NCI-H526 (cell line): Measurements from ENCODE around the gene ARPC5.
"Not testable (repeated sequence)": the region's sequence is repeated elsewhere in the genome, so short reads cannot be mapped to it uniquely, and the experiment has no call there.

Experiments used
- DNase-seq, 2 experiments: peaks; one replicate each; lab custom pipeline; 2025; lab: John Stamatoyannopoulos, UW

Gene ARPC5

DNA sequence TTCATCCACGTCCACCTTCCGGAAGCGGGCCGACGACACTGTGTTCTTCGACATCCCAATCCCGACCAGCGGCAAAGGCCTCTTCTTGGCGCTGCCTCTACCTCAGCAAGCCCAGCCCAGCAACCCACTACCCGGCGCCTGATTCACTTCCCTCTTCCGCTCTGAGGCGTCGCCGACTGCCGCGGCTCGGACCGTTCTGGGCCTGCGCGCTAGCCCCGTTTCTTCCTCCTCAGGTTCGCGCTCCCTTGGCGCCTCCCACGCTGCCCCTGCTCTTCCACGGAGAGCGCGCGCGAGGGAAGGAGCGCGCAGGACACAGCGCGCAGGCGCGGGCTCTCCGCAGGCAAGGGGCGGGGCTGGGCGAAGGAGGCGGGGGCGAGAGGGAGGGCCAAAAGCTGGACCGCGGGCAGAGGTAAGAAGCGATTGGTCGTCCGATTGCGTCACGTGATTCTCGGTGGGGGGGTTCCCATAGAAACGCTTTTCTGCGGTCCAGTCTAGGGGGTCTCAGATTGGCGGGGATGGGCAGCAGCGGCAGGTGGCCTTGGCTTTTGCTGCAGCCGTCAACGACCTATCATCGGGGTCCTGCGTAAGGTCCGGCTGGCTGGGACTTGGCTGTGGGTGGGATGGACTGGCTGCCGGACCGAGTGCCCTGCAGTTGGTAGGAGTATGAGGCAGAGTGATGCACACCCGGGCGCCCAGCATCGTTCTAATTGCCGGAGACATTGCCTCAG lies at the start of gene ARPC5:
Gene ARPC5 (minus strand): TSS at position 178 of the 728 bp plus-strand sequence. CDS start 124 bp downstream, at position 54.
- peak; percentile 99 to 100 for DNase-seq

- peak; percentile 58 to 85 for DNase-seq
These were observed 49.6 kb upstream of the ARPC5 start for GRCh38 chr1:183685112-183685713.

DNA sequence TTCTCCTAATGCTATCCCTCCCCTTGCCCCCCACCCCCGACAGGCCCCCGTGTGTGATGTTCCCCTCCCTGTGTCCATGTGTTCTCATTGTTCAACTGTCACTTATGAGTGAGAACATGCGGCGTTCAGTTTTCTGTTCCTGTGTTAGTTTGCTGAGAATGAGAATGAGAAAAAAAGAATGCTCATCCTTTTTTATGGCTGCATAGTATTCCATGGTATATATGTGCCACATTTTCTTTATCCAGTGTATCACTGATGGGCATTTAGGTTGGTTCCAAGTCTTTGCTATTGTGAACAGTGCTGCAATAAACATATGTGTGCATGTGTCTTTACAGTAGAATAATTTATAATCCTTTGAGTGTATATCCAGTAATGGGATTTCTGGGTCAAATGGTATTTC lies 43.8 kb upstream of the ARPC5 start:
- DNase-seq: not testable (repeated sequence)

- no peak for DNase-seq
These were observed 43.2 kb upstream of the ARPC5 start for GRCh38 chr1:183678819-183679218.

GRCh38 chr1:183676586-183677189 lies 41.1 kb upstream of the ARPC5 start:
- DNase-seq: no peak

DNA sequence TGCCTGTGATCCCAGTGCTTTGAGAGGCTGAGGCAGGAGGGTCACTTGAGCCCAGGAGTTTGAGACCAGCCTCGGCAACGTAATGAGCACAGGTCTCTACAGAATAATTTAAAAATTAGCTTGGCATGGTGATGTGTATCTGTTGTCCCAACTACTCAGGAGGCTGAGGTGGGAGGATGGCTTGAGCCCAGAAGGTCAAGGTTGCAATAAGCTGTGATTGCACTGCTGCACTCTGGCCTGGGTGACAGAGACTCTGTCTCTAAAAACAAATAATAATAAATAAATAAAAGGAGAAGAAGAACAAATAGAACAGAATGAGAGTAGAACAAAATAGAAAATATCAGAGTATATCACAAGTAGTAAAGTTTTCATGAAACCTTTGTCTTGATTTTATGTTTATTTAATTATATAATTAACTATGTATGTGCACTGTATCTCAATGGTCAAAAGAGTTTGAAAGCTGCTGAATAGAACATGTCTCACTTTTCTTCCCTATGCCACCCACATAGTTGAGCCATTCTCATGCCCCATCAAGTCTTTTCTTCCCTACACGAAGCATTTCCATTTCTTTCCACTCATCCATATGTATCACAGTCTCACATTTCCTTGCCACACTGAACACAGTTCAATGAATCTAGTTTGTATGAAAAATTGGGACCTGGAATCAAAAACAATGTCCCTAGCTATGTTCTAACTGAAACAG lies 40.5 kb upstream of the ARPC5 start:
- DNase-seq: no peak

DNA sequence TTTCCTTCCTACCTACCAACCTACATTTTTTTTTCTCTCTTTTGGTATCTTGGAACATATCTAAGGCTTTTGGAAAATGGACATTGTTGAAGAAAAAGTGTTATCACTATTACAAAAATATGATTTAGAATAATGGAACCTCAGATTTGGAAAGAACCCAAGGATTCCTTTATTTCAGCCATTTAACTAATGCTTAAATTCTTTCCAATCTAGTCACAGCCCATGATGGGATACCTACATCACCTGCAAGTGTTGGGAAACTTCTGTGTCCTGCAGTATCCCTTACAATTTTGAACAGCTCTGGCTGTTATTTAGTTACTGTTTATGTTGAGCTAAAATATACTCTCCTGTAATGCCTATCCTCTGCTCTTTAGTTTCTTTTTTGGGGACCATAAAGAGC lies 39.8 kb upstream of the ARPC5 start:
- DNase-seq: no peak

- DNase-seq: no peak
These were observed 39.3 kb upstream of the ARPC5 start for GRCh38 chr1:183674886-183675285.

GRCh38 chr1:183674339-183674738 lies 38.8 kb upstream of the ARPC5 start:
- DNase-seq: no peak

DNA sequence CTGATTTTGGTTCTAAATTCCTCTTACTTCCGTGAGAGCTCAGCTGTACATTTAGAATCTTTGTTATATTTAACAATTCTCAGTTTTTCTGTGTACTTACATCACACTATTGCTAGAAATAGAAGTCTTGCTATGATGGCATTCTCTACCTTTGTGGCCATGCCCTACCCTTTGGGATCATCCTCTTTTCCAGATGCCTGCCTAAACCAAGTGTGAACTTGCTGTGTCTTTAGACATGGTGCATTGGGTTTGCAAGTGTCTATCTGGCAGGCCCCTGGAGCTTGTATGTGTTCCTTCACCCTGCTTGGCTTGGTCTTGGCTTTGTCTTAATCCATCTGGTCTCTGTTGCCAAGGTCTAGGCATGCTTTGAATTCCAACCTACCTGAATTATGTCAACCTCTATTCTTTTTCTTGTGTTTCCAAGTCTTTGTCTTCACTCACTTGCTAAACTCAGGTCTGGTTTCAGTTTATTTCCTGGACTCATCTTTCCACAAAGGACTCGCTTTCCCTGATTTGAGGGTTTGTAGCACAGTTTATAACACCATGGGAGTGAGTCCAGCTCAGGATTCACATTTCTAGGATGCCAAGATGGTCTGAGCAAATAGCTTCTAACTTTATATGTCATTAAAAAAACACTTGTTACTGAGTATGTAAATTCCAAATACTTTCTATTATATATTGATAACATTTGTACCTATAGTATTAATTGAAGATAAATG lies 38.2 kb upstream of the ARPC5 start:
- DNase-seq: no peak

DNA sequence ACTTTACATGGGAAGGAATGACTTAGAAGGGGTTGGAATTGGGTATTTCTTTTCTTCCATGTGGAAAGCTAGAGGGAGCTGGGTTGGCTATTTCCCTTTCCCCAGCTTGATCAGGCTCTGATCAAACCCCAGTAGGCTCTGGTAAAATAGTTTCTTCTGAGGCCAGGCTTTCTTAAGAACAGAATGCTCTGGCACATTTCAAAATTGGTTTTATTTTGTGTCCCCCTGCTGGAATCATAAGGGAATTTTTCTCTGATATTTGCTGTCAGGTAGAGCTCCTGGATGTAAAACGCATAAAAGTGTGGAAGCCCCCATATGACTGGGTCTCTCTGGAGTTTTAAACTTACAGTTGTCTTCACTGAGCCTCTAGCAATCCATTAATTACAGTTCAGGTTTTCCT lies 34.6 kb upstream of the ARPC5 start:
- no peak for DNase-seq

- no peak for DNase-seq
These were observed 20.8 kb upstream of the ARPC5 start for GRCh38 chr1:183656355-183656754.

GRCh38 chr1:183655562-183656075 lies 20.0 kb upstream of the ARPC5 start:
- DNase-seq: peak; percentile 92 to 98

- no peak for DNase-seq
These were observed 19.1 kb upstream of the ARPC5 start for GRCh38 chr1:183654706-183655105.

DNA sequence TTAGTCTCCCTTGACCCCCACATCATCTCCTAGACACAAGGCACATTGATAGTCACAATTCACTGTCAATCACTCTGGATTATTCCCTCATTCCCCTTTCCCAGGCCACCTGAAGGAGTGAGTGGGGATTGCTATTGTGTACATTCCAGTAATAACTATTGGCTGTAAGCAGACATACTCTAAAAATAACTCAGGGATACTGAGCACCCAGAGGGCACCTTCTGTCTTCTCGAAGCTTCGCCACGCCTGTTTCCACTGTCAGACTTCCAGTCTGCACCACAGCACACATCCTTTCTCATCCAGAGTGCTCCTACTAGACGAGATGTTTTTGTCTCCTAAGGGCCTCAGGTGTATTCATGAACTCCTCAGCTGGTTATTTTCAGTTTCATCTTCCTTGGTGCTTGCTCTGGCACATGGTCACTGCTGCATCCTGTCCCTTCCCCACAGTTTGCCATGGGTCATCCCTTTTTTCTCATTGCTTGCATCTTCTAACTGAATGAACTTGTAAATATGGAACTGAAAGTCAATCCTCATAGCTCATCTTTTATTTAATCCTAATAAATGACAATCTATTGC lies 18.4 kb upstream of the ARPC5 start:
- peak; percentile 65 to 75 for DNase-seq

DNA sequence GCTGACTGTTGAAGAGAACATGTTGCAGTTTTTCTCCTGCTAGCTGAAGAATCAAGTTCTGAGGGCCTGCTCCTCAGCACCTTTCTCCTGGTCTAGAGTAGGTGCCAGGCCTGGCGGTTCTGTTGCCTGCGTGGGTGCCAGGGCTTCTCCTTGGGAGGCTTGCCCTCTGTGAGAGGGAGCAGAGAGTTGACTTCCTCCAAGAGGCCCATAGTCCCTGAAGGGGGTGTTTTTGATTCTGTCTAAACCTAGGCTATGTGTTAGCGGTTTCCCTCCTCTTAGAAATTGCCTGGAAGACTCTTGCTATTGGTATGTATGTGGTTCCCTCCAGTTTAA lies 17.8 kb upstream of the ARPC5 start:
- no peak for DNase-seq

DNA sequence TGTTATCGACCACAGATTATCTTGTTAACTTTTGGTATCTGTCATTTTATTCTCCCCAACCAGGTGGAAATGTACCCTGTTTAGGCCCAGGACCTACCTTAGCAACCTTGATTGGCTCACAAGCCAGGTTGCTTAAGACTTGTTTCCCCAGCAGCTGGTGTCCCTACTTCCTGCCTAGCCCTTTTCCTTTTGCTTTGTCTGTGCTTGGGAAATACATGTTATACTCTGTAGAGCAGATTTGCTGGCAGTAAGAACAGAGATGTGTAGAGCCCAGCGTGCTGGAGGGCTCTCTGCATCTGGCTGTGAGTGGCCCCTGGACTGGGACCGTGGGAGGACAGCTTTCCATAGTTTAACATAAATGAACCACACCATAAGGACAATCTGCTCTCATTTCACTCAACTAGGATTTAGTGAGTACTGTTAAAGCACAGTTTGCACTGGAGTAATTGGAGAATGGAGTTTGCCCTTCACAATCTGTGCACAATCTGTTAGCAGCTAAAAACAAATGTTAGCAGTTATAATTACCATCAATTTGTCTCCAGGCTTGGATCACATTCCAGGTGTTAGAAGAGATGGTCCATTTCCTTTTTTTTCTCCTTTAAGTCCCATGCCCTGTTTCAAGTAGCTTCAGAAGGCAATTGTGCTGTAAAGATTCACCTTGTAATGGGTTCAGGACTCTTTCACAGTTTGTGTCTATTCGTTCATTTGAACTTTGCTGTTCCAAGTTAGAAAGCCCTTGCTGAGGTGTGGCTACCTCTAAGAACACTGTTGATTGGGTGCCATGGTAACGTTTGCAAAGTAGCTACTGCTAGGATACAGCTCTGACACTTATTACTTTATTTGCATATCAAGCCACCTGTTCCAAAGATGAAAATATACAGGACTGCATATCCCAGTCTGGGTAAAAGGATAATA lies 17.2 kb upstream of the ARPC5 start, which contains the start of gene APOBEC4:
Gene APOBEC4 (minus strand): TSS at position 770 of the 915 bp plus-strand sequence. CDS start 4,535 bp downstream, outside the sequence.
- peak; percentile 100 for DNase-seq

DNA sequence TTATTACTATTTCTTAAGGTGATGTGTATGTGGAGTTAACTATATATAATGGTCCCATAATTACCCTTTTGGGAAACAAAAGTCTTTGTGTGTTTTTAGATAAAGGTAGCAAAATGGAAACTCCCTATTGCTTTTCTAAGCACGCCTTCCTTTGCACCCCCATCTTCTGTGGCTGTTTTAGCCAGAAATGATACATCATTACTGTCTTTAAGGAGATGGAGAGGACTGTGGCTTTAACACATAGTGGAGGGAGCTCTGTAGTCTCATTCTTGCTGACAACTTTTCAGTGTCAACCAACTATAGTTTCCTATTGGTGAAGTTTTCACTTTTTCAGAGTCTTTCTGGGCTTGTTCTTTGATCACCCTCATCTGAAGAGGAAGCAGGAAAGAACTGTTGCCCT lies 16.5 kb upstream of the ARPC5 start:
- DNase-seq: no peak

DNA sequence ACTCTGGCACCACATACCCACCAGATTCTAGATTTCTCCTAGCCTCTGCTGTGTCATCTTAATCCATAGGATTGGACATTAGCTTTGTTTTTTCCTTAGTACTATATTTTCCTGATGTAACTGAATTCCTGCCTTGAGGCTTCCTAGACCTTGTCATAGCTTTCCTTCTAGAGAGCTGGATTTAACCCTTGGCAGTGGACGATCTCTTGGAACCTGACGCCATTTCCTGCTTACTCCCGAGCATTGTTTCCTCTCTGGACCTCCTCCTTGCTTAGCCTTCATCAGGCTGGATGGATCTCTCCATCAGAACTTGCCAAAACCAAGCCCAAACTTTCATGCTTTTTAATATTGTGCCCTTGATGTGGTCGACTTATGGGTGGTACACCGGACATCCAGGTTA lies 16.0 kb upstream of the ARPC5 start:
- no peak for DNase-seq

- no peak for DNase-seq
These were observed 12.5 kb upstream of the ARPC5 start for GRCh38 chr1:183648042-183648441.
